GM13976 (cell line): Measurements from ENCODE around the gene CCP110.

Experiments
- DNase-seq: peaks from one replicate; pipeline ENCODE4 v3.0.0; 2012; ENCODE audit warnings: low spot score
- in situ Hi-C: fragments of 300-500 bp; cut with MboI; formaldehyde crosslinking; loops from one replicate; pipeline ENCODE4 v1.12.0; 2022; ENCODE audit warnings: low sequenced_read_pairs, mixed read lengths, inconsistent platforms; ENCODE audit not compliant: unreplicated experiment
- TF ChIP-seq, protein P1 (sequence below): IDR thresholded peaks from 2 replicates; pipeline ENCODE4 v1.5.1; 2012; ENCODE audit warnings: borderline replicate concordance, mild to moderate bottlenecking; ENCODE audit not compliant: insufficient read depth; ENCODE audit errors: extremely low read depth, missing control alignments, control extremely low read depth

The CCP110 gene

DNA sequence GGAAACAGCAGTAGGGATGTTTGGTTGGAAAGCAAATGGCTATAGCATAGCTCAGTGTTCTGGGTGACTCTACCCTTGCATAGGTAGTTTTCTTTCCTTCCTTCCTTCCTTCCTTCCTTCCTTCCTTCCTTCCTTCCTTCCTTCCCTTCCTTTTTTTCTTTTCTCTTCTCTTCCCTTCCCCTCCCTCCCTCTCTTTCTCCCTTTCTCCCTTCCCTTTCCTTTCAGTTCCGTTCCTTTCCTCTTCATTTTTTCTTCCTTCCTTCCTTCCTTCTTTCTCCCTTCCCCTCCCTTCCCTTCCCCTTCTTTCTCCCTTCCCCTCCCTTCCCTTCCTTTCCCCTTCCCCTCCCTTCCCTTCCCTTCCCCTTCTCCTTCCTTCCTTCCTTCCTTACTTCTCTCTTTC, 33.1 kb upstream of the CCP110 start:
- TF ChIP-seq, protein P1, sequence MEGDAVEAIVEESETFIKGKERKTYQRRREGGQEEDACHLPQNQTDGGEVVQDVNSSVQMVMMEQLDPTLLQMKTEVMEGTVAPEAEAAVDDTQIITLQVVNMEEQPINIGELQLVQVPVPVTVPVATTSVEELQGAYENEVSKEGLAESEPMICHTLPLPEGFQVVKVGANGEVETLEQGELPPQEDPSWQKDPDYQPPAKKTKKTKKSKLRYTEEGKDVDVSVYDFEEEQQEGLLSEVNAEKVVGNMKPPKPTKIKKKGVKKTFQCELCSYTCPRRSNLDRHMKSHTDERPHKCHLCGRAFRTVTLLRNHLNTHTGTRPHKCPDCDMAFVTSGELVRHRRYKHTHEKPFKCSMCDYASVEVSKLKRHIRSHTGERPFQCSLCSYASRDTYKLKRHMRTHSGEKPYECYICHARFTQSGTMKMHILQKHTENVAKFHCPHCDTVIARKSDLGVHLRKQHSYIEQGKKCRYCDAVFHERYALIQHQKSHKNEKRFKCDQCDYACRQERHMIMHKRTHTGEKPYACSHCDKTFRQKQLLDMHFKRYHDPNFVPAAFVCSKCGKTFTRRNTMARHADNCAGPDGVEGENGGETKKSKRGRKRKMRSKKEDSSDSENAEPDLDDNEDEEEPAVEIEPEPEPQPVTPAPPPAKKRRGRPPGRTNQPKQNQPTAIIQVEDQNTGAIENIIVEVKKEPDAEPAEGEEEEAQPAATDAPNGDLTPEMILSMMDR, result no peak
- no peak for DNase-seq
- in situ Hi-C loops, result no loop called here

- DNase-seq, result no peak
- TF ChIP-seq, protein P1, result no peak
- in situ Hi-C loops, result no loop called here
These were observed 26.6 kb upstream of the CCP110 start for GRCh38 chr16:19497176-19497575.

DNA sequence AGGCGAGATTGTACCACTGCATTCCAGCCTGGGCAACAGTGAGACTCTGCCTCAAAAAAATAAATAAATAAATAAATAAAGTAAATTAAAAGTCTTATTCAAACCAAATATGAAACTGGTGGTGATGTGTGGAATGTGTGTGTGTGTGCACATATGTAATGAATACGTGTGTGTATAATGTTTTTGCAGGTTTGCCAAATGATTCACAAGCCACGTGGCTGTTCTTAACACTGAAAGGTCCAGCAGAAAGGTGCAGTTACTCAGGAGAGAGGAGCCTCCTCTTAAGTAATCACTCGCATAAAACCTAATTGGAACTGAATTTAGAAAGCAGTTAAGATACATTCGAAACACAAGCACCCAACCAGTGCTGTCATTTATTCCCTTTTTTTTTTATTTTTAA, 24.7 kb upstream of the CCP110 start:
- TF ChIP-seq, protein P1, result no peak
- in situ Hi-C loops, result no loop called here
- no peak for DNase-seq

DNA sequence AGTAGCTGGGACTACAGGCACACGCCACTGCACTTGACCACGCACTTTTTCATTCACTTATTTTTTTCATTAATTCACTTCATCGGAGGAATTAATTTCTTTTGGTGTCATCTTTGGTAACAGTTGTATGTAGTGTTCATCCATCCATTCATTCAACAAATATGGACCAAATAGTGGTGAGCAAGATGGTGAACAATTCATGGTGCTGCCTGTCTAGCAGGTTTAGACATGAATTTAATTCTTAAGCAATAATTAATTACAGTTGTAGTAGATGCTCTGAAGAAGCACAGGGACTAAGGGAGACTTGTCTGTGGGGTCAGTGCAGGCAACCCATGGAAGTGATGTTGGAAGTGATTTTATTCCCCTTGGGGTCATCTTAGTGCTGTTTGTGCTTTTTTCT, 24.3 kb upstream of the CCP110 start:
- TF ChIP-seq, protein P1, result no peak
- in situ Hi-C loops, result no loop called here

DNA sequence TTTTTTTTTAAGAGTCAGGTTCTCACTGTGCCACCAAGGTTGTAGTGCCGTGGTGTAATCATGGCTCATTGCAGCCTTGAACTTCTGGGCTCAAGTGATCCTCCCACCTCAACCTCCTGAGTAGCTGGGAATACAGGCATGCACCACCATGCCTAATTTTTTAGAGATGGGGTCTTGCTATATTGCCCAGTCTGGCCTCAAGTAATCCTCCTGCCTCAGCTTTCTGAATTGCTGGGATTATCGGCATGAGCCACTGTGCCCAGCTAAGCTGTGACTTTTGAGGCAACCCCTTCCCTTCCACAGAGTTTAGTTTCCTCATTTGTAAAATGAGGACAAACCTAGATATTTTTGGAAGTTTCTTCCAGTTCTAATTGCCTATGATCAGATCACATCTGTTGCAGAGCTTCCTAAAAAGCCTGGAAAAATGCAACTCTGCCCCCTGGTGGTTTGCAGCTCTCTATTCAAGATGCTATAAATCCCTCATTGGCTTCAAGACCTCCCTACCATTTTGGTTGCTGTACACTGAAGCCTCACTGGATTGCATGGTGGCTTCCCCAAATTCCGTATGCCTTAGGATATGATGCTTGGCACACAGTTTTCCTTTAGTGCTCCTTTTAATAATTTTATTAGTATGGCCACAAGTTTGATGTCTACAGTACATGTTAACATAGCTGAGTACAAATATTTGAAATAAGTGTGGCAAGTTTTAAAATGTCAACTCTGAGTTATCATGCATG, 21.2 kb upstream of the CCP110 start:
- in situ Hi-C loops, result loop anchor here (10.0 kb wide), 1 partner anchor 118 kb away; no protein-coding TSS in a partner anchor
- peak; percentile 56 for DNase-seq
- TF ChIP-seq, protein P1, result peak; percentile 46

More for the DNA sequence above, 24.3 kb upstream of the CCP110 start:
- DNase-seq, result no peak

- DNase-seq, result no peak
- TF ChIP-seq, protein P1, result no peak
- in situ Hi-C loops, result loop anchor here (10.0 kb wide), 1 partner anchor 119 kb away; no protein-coding TSS in a partner anchor
These were observed 20.2 kb upstream of the CCP110 start for GRCh38 chr16:19503461-19504075.
